ENCODE results near the gene B3GNT8. TPM values are rescaled to one million over a fixed set of nuclear protein-coding genes. Genes with fewer than 3 reads are reported as not detected.

B3GNT8 gene
- total RNA-seq, 1 experiment from 2014 or later, result 0.96 TPM

- Mint-ChIP-seq H3K27ac (0 out of 7 replicates have a peak overlapping the region, but pooled peaks of 1 of the 3 experiments have one; percentile 57), H3K9me3 (no peaks in the 10 kb centered on the region; a peak in 1 of 5 replicates), H3K4me3 (no peak overlapping the region), H3K27me3 (ENCODE audit: low read depth) (no peaks in the 10 kb centered on the region; the same call in 1 of the 2 replicates), H3K4me1 (peaks cover 12 to 15% of the 10 kb centered on the region in 2 experiments), H3K36me3 (ENCODE audit: insufficient read depth in 1 of 3, low read depth in 3 of 3) (peaks cover 0 to 2% (median 0%) of the 10 kb centered on the region in 3 experiments; a peak in 2 of 7 replicates)
- Histone ChIP-seq H3K4me1 (ENCODE audit: insufficient read depth, low read length) (no peaks in the 10 kb centered on the region), H4K20me1 (ENCODE audit: control insufficient read depth, insufficient read depth, insufficient read length) (no peaks in the 10 kb centered on the region), H3K79me1 (ENCODE audit: insufficient read depth, low read depth, low read length, poor library complexity, severe bottlenecking) (peaks cover 6% of the 10 kb centered on the region), H3K27ac (ENCODE audit: insufficient read length, low read depth, low read length) (no peak overlapping the region), H3K79me2 (ENCODE audit: insufficient read depth, low read length) (no peaks in the 10 kb centered on the region), H3K23me2 (ENCODE audit: insufficient read length, low read depth, low read length, poor library complexity, severe bottlenecking) (peaks cover 9% of the 10 kb centered on the region), H2BK15ac (ENCODE audit: low read depth, low read length) (no peak overlapping the region), H3K9ac (ENCODE audit: extremely low read depth, insufficient read length, low read length) (no peak overlapping the region), H3K23ac (ENCODE audit: insufficient read length, low read depth, low read length) (no peak overlapping the region), H3K27me3 (ENCODE audit: insufficient read depth, low read length) (no peaks in the 10 kb centered on the region), H3K4me2 (ENCODE audit: insufficient read depth, insufficient read length, low read length) (no peak overlapping the region), H3K18ac (ENCODE audit: insufficient read length, low read depth, low read length) (no peak overlapping the region), H4K5ac (ENCODE audit: insufficient read length, low read depth, low read length) (no peak overlapping the region), H2BK12ac (ENCODE audit: insufficient read length, low read depth, low read length) (no peak overlapping the region), H2BK20ac (ENCODE audit: low read depth, low read length, poor library complexity, severe bottlenecking) (no peak overlapping the region), H3T11ph (ENCODE audit: low read length) (no peak overlapping the region), H2BK5ac (ENCODE audit: insufficient read length, low read length) (no peak overlapping the region), H2AK5ac (ENCODE audit: insufficient read length, low read length) (no peak overlapping the region), H3K4ac (ENCODE audit: low read depth, low read length) (no peak overlapping the region), H3K56ac (ENCODE audit: insufficient read length, low read depth, low read length) (no peak overlapping the region), H4K8ac (replicated peaks; ENCODE audit: insufficient read length, low read depth, low read length) (no peak overlapping the region), H2BK120ac (ENCODE audit: low read depth, low read length, poor library complexity, severe bottlenecking) (no peak overlapping the region), H4K91ac (ENCODE audit: insufficient read length, low read depth, low read length) (no peak overlapping the region), H3K9me3 (ENCODE audit: control insufficient read depth, low read depth, low read length) (no peaks in the 10 kb centered on the region), H2AFZ (ENCODE audit: low read length) (no peak overlapping the region), H3K14ac (ENCODE audit: insufficient read depth, low read length) (no peak overlapping the region)
- TF ChIP-seq CTCF (conservative IDR thresholded peaks at IDR 0.05), result no peak
- no peak for DNase-seq
- no CpG with 5 or more reads among the region's 4 CpGs for WGBS (ENCODE audit: extremely low coverage, insufficient read length, low lambda C conversion rate)
Observed at GRCh38 chr19:41401483-41401882, 25.7 kb downstream of the B3GNT8 start.
